Stimulated activated CD8-positive, alpha-beta memory T cell treated with anti-CD3 and anti-CD28 coated beads, Interleukin-7, amount 100 ng/mL, for 48 hours (primary cell): ENCODE results near the gene ATM.

Source experiments
- DNase-seq, 2 donors: peaks; one replicate each; pipeline ENCODE4 v3.0.0-alpha.2; 2020; ENCODE audit warnings: low read depth in 1 of 2; ENCODE audit errors: extremely low read depth in 1 of 2

The ATM gene

GRCh38 chr11:108218912-108219783 is 3.7 kb upstream of the ATM start:
- DNase-seq = no peak

DNA sequence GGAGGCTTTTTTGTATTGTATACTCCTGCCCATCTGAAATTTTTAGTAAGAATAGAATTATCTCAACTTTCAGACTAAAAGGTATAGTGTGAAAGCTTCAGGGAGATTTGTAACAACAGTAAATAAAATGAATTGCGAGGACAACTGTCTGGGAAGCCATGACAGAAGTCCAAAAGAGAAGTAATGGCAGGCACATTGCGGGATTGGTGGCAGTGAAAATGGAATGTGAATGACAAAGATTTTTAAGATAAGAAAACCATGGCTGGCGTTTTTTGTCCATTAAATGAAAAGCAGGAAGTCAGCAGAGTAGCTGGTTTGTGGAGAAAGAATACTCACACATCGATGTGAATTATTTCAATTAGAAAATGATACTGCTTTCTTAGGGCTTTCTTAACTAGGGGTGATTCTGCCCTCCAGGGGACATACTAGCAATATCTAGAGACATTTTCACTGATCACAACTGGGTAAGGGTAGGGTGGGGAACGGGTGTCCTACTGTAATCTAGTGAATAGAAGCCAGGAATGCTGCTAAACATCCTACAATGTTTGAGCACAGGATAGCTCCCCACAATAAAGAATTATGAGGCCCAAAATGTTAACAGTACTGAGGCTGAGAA is 2.0 kb upstream of the ATM start:
- DNase-seq = no peak

GRCh38 chr11:108221371-108221770 is 1.5 kb upstream of the ATM start:
- no peak for DNase-seq

DNA sequence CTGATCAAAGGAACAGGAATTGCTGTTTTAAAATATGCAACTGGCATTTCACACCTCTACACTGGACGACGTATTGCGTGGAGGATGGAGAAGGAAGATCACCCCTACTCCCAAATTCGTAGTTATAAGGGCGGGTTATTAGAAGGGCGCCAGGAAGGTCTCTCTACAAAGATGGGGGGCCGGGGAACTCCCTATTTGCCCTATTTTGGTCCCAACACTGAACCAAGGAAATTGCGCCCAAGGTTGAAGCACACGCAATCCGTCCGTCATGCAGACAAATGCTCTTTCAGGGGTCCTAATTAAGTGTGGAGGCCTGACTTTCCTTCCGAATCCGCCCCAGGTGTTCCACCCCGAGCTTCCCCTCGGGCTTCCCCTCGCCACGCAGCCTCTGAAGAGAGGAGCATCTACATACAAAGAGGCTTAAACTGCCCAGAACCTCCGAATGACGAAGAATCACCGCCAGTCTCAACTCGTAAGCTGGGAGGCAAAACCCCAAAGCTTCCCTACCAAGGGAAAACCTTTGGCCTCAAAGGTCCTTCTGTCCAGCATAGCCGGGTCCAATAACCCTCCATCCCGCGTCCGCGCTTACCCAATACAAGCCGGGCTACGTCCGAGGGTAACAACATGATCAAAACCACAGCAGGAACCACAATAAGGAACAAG is 825 bp upstream of the ATM start:
- no peak for DNase-seq

GRCh38 chr11:108223348-108224149 is 682 bp downstream of the ATM start:
- no peak for DNase-seq

DNA sequence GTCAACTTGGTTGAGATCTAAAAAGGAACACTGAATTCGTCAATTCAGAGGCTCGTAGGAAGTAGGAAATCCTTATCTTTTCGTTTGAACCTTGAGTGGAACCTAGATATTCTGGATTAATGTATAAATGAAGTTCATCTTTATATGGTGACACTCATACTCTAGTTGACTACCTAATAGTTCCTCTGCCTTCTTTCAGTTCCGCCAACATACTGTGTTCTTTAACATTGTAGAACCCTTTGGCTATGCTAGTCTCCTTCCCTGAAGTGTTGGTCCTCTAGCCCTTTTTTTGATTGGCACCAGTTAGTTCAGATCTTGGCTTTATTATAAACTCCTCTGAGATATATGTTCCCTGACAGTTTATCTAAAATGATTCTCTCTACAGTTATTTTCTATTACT is 1.5 kb downstream of the ATM start:
- DNase-seq = no peak

GRCh38 chr11:108224911-108225786 is 2.3 kb downstream of the ATM start:
- DNase-seq = no peak

DNA sequence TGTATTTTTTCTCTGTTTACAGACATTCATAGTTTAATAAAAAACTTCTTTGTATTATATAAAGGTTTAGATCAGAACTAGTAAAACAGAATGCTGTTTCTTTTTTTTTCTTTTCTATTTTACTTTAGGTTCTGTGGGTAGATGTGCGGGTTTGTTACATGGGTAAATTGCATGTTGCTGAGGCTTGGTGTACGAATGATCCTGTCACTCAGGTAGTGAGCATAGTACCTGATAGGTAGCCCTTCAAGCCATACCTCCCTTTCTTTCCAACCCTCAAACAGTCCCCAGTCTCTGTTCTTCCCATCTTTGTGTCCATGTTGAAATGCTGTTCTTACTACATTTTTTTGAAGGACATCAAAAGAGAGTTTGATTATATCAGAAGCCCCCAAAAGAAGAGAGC is 3.2 kb downstream of the ATM start:
- no peak for DNase-seq

GRCh38 chr11:108228251-108228650 is 5.4 kb downstream of the ATM start:
- no peak for DNase-seq

GRCh38 chr11:108233277-108233945 is 10.5 kb downstream of the ATM start:
- no peak for DNase-seq

GRCh38 chr11:108235192-108235591 is 12.3 kb downstream of the ATM start:
- no peak for DNase-seq

GRCh38 chr11:108235633-108236032 is 12.8 kb downstream of the ATM start:
- no peak for DNase-seq

DNA sequence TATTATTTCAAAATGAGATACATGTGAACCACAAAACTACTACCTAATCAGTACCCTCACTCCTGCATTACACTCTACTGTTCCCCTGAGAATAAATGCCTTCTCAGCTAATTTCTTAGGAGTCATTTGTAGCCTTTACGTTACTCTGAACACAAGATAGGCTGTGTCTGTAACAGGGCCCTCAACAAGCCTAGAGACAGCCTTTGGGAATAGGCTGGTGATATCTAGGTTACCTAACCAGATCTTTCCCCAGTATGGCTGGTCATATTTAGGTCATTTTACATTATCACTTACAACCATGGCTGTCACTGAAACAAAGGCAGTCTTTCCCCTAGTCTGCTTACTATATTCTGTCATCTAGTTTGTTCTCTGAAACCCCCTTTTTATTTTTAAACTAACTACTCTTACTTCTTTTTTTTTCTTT is 14.2 kb downstream of the ATM start:
- no peak for DNase-seq

DNA sequence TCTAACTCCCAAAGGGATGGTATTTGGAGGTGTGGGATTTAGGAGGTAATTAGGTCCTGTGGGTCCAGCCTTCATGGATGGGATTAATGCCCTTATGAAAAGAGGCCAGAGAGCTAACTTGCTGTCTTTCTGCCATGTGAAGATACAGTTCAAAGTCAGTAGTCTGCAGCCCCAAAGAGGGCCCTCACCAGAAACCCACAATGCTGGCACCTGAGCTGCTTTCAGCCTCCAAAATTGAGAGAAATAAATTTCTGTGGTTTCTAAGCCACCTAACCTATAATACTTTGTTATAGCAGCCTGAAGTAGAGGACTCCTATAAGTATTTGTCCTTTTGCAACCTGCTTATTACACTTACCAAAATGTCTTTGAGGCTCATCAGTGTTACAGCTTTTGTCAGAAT is 16.2 kb downstream of the ATM start:
- no peak for DNase-seq

- no peak for DNase-seq
These were observed 18.6 kb downstream of the ATM start for GRCh38 chr11:108241330-108242037.

GRCh38 chr11:108242422-108242821 is 19.6 kb downstream of the ATM start:
- no peak for DNase-seq

- DNase-seq = no peak
These were observed 23.4 kb downstream of the ATM start for GRCh38 chr11:108246308-108246707.

GRCh38 chr11:108246885-108247284 is 24.0 kb downstream of the ATM start:
- DNase-seq = no peak

DNA sequence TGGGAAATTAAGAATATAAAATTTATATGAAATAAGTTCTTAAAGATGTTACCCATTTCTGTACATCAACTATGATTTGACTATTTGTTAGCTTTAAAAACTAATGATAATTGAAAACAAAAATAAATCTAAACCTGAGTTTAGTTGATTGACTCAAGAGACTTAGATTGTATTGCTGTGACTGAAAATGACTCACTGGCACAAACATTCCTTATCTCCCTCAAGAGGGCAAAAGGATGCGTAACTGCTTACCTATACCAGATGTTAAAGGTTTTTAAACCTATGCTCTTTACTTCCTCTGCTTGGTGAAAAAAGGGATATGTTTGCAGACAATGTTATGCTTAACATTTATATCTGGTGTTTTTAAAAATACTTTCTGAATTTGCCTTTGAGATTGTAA is 30.3 kb downstream of the ATM start:
- DNase-seq = no peak
